Astrocyte (in vitro differentiated cells and primary cell): ENCODE data around the gene PSMA2. TPM values are rescaled to one million over a fixed set of nuclear protein-coding genes. Genes with fewer than 3 reads are reported as not detected.

Experiments
- DNase-seq: peaks from one replicate; pipeline ENCODE4 v3.0.0-alpha.2; 2010; ENCODE audit warnings: low read depth
- FAIRE-seq: peaks from 2 replicates; lab custom pipeline; 2011; peaks lifted over from hg19 to GRCh38; lab: Jason Lieb, UNC
- H2AFZ ChIP-seq: 2 replicates; pipeline ENCODE4 v1.6.0; 2012; ENCODE audit warnings: low read depth, low read length, inconsistent platforms
- H3K27ac ChIP-seq: 2 replicates; pipeline ENCODE4 v1.5.1; 2011; ENCODE audit warnings: low read depth, low read length, inconsistent platforms
- H3K27me3 ChIP-seq: 2 replicates; pipeline ENCODE4 v1.6.0; 2011; ENCODE audit warnings: low read length, inconsistent platforms; ENCODE audit not compliant: insufficient read depth
- H3K36me3 ChIP-seq: 2 replicates; pipeline ENCODE4 v1.5.1; 2011; ENCODE audit warnings: low read length, inconsistent platforms; ENCODE audit not compliant: insufficient read depth
- H3K4me1 ChIP-seq: 2 replicates; pipeline ENCODE4 v1.5.1; 2011; ENCODE audit warnings: low read length, inconsistent platforms; ENCODE audit not compliant: insufficient read depth
- H3K4me2 ChIP-seq: 2 replicates; pipeline ENCODE4 v1.6.0; 2012; ENCODE audit warnings: low read length, inconsistent platforms
- H3K4me3 ChIP-seq: 2 replicates; pipeline ENCODE4 v1.5.1; 2011; ENCODE audit warnings: low read depth, mild to moderate bottlenecking, low read length, inconsistent platforms; ENCODE audit not compliant: insufficient read depth
- H3K79me2 ChIP-seq: 2 replicates; pipeline ENCODE4 v1.6.0; 2012; ENCODE audit warnings: mild to moderate bottlenecking, low read length, inconsistent platforms; ENCODE audit not compliant: insufficient read depth
- H3K9ac ChIP-seq: 2 replicates; pipeline ENCODE4 v1.6.0; 2012; ENCODE audit warnings: mild to moderate bottlenecking, low read length, inconsistent platforms
- H3K9me3 ChIP-seq: 2 replicates; pipeline ENCODE4 v1.5.1; 2012; ENCODE audit warnings: low read depth, mild to moderate bottlenecking, low read length, inconsistent platforms; ENCODE audit not compliant: insufficient read depth
- H4K20me1 ChIP-seq: 2 replicates; pipeline ENCODE4 v1.6.0; 2012; ENCODE audit warnings: low read length, inconsistent platforms; ENCODE audit not compliant: insufficient read depth
- H3K27ac Mint-ChIP-seq: one replicate; pipeline ENCODE4 v1.8.0; 2021; ENCODE audit warnings: mild to moderate bottlenecking, mixed read lengths; ENCODE audit not compliant: unreplicated experiment
- H3K27me3 Mint-ChIP-seq: one replicate; pipeline ENCODE4 v1.8.0; 2021; ENCODE audit warnings: low read depth, mixed read lengths; ENCODE audit not compliant: unreplicated experiment
- H3K36me3 Mint-ChIP-seq: one replicate; pipeline ENCODE4 v1.8.0; 2021; ENCODE audit warnings: low read depth, mixed read lengths; ENCODE audit not compliant: unreplicated experiment
- H3K4me1 Mint-ChIP-seq: one replicate; pipeline ENCODE4 v1.8.0; 2021; ENCODE audit warnings: low read depth, mixed read lengths; ENCODE audit not compliant: unreplicated experiment
- H3K4me3 Mint-ChIP-seq: one replicate; pipeline ENCODE4 v1.8.0; 2021; ENCODE audit warnings: mild to moderate bottlenecking, moderate library complexity, mixed read lengths; ENCODE audit not compliant: unreplicated experiment
- H3K9me3 Mint-ChIP-seq: one replicate; pipeline ENCODE4 v1.8.0; 2021; ENCODE audit warnings: mild to moderate bottlenecking, mixed read lengths; ENCODE audit not compliant: unreplicated experiment
- CTCF ChIP-seq: IDR thresholded peaks from 2 replicates; pipeline ENCODE4 v1.5.1; 2011; ENCODE audit warnings: low read depth, mild to moderate bottlenecking, inconsistent platforms, low read length, moderate library complexity; ENCODE audit not compliant: insufficient read depth
- EZH2 ChIP-seq: IDR thresholded peaks from 2 replicates; pipeline ENCODE4 v1.6.1; 2012; ENCODE audit warnings: mild to moderate bottlenecking, low read length, inconsistent platforms; ENCODE audit not compliant: insufficient read depth
- total RNA-seq: library from RNA; stranded (reverse); gene quantifications from 2 replicates; pipeline ENCODE4 v1.2.1, GENCODE V29; 2021

The PSMA2 gene
- total RNA-seq, 1 donor from 2014 or later, result 119 TPM

DNA sequence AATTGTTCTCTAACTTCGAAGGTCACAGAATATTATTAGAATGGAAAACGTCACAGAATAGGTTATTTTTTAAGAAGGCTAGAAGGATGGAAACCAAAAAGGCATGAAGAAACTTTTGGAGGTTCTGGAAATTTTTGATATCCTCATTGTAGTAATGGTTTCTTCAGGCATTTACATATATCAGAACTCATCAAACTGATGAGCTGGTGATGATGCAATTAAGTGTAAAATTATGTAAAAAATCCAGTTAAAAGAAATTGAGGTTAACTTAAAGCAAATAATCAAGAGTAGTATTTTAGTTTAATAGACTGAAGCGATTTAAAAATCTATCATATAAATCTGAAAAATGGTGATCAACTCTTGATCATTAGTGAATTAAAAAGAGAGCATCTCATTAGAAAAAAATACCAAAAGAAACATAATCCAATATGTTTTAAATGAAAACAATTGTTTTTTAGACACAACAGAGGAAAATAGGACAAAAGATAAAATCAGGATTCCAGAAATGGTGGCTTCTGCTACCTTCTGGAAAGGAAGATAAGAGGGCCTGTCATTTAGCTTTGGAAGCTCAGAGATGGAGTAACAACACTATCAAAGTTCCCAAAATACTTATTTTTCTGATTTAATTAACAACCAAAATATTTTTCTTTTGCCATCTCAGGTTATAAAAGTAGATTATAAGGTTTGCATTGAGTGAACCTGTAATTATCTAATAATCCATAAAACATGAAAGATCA, 9.8 kb downstream of the PSMA2 start:
- Histone ChIP-seq H4K20me1 (peaks cover 14% of the 10 kb centered on the region), H3K4me2 (no peak overlapping the region), H3K27me3 (no peaks in the 10 kb centered on the region), H3K27ac (no peak overlapping the region), H2AFZ (no peak overlapping the region), H3K4me3 (no peak overlapping the region), H3K36me3 (peaks cover 61% of the 10 kb centered on the region), H3K9me3 (no peaks in the 10 kb centered on the region), H3K4me1 (no peaks in the 10 kb centered on the region), H3K9ac (no peak overlapping the region), H3K79me2 (peaks cover 14% of the 10 kb centered on the region)
- no peak overlapping the region for H3K4me3 Mint-ChIP-seq
- no peaks in the 10 kb centered on the region for H3K27me3 Mint-ChIP-seq
- no peaks in the 10 kb centered on the region for H3K9me3 Mint-ChIP-seq
- no peak for DNase-seq
- no peak overlapping the region for H3K27ac Mint-ChIP-seq
- FAIRE-seq, result no peak
- H3K4me1 Mint-ChIP-seq, result peaks cover 8% of the 10 kb centered on the region
- H3K36me3 Mint-ChIP-seq, result peaks cover 9% of the 10 kb centered on the region
- TF ChIP-seq CTCF (no peak), EZH2 (no peak)

DNA sequence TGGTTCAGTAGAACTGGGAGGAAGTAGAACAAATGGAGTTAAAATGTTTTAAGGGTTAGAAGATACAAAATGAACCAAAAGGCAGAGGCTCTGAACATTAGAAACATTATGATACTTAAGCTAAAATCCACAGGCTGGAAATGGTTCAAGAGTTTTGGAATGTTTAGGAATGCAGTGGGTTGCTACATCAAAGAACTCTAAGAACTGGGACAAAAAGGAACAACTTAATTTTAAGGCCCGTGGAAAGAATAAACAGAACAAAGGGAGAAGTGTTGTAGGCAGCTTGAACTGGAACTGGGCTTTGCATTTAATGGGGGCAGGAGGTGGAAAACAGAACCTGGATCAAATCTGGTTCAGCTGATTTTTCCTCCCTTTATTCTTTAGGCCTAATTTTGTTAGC, 16.6 kb downstream of the PSMA2 start:
- Histone ChIP-seq H4K20me1 (no peaks in the 10 kb centered on the region), H3K79me2 (peaks cover 9% of the 10 kb centered on the region), H3K27ac (no peak overlapping the region), H3K4me2 (peak overlapping the region; percentile 14), H2AFZ (no peak overlapping the region), H3K9me3 (no peaks in the 10 kb centered on the region), H3K27me3 (no peaks in the 10 kb centered on the region), H3K9ac (no peak overlapping the region), H3K4me3 (no peak overlapping the region), H3K36me3 (peaks cover 31% of the 10 kb centered on the region), H3K4me1 (peaks cover 11% of the 10 kb centered on the region)
- Mint-ChIP-seq H3K4me1 (peaks cover 34% of the 10 kb centered on the region), H3K9me3 (no peaks in the 10 kb centered on the region), H3K27ac (no peak overlapping the region), H3K36me3 (peaks cover 19% of the 10 kb centered on the region), H3K27me3 (no peaks in the 10 kb centered on the region), H3K4me3 (no peak overlapping the region)
- DNase-seq (peak; percentile 57), FAIRE-seq (no peak)
- TF ChIP-seq EZH2 (no peak), CTCF (no peak)

DNA sequence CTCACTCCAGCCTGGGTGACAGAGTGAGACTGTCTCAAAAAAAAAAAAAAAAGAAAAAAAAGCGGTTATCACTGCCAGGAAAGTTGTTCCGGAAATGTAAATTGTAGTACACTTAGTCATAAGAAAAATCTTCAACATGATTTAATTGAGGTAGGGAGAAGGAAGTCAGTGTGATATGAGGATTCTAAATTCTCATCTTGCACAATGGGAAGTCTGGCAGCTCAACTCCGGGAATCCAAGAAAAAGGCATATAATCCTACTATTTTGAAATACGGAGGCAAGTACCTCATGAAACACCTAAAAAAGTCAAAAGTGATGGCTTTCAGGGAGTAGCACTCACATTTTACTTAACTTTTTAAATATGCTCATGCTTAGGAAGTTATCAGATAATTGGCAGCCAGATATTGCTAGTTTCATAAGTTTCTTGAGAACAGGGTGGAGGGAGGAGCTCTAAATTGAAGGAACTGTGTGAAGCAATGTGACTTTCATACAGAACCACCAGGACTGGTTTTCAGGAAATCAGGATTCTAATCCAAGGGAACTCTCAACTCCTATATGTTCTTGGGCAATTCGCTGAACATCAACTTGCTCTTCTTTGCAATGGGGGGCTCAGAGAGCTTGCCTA, 17.4 kb downstream of the PSMA2 start:
- Histone ChIP-seq H3K27ac (peak overlapping the region; percentile 8), H3K36me3 (peaks cover 24% of the 10 kb centered on the region), H3K79me2 (peaks cover 9% of the 10 kb centered on the region), H4K20me1 (no peaks in the 10 kb centered on the region), H3K4me3 (no peak overlapping the region), H3K9me3 (no peaks in the 10 kb centered on the region), H3K9ac (no peak overlapping the region), H3K4me1 (peaks cover 11% of the 10 kb centered on the region), H3K4me2 (peak overlapping the region; percentile 41), H2AFZ (no peak overlapping the region), H3K27me3 (no peaks in the 10 kb centered on the region)
- peak; percentile 83 for DNase-seq
- no peaks in the 10 kb centered on the region for H3K9me3 Mint-ChIP-seq
- H3K27me3 Mint-ChIP-seq, result no peaks in the 10 kb centered on the region
- peaks cover 34% of the 10 kb centered on the region for H3K4me1 Mint-ChIP-seq
- H3K36me3 Mint-ChIP-seq, result peaks cover 19% of the 10 kb centered on the region
- FAIRE-seq, result no peak
- H3K4me3 Mint-ChIP-seq, result no peak overlapping the region
- TF ChIP-seq EZH2 (no peak), CTCF (no peak)
- no peak overlapping the region for H3K27ac Mint-ChIP-seq
